Prostate gland (tissue), 2 donors: ENCODE measurements around the gene XRCC4. TPM values are rescaled to one million over a fixed set of nuclear protein-coding genes. Genes with fewer than 3 reads are reported as not detected.

Source experiments
- DNase-seq: peaks from one replicate; pipeline ENCODE4 v3.0.0-alpha.2; 2019; ENCODE audit warnings: low spot score
- H3K27ac ChIP-seq, 2 donors: fragments of 200-600 bp; sonication (generic); 2 replicates each; pipeline ENCODE4 v1.5.1; 2017 to 2019
- H3K27me3 ChIP-seq: fragments of 200-600 bp; sonication (generic); replicated peaks from 2 replicates; pipeline ENCODE4 v1.5.1; 2019; ENCODE audit not compliant: insufficient read depth
- H3K36me3 ChIP-seq, 2 donors: fragments of 200-600 bp; sonication (generic); 1 replicate in 1 of 2; 2 replicates in 1 of 2; pipeline versions ENCODE4 v1.5.1 to v1.8.1; 2017 to 2019
- H3K4me1 ChIP-seq: fragments of 200-600 bp; sonication (generic); replicated peaks from 2 replicates; pipeline ENCODE4 v1.5.1; 2019
- H3K4me3 ChIP-seq, 2 donors: fragments of 200-600 bp; sonication (generic); 2 replicates each; pipeline ENCODE4 v1.5.1; 2017 to 2019
- H3K9me3 ChIP-seq: fragments of 200-600 bp; sonication (generic); 2 replicates; pipeline ENCODE4 v1.5.1; 2017
- POLR2A ChIP-seq: fragments of 450-650 bp; IDR thresholded peaks from one replicate; pipeline ENCODE4 v1.6.1; 2016; ENCODE audit warnings: antibody characterized with exemption, mild to moderate bottlenecking
- POLR2AphosphoS5 ChIP-seq: sonication (generic); formaldehyde crosslinking; IDR thresholded peaks from one replicate; pipeline ENCODE4 v1.6.1; 2017; ENCODE audit warnings: antibody characterized with exemption
- WGBS: methylation state at CpG from one replicate; pipeline ENCODE4 v1.1.5; 2018; 5-methylcytosine and 5-hydroxymethylcytosine counted together
- intact Hi-C: fragments of 100-400 bp; cut with DNase I; formaldehyde crosslinking; loops from one replicate; pipeline ENCODE4 v1.14.2; 2022
- total RNA-seq, 2 donors: library from RNA; depleted of rRNA; stranded (reverse); fragments of >200 nt; gene quantifications; one replicate each; pipeline ENCODE4 v1.1.0, GENCODE V29; 2016
- TF ChIP-seq, protein P1 (sequence below), 4 experiments: fragments of 200-600 bp in 2 of 4; fragments of 450-650 bp in 2 of 4; sonication (generic) in 2 of 4; IDR thresholded peaks; 1 replicate in 3 of 4; 2 replicates in 1 of 4; pipeline ENCODE4 v1.5.1; 2016 to 2019; ENCODE audit warnings: antibody characterized with exemption in 4 of 4, mild to moderate bottlenecking in 2 of 4, moderate library complexity in 2 of 4

XRCC4 gene
- total RNA-seq, 2 donors from 2014 or later: 7.3 to 11.4 TPM

DNA sequence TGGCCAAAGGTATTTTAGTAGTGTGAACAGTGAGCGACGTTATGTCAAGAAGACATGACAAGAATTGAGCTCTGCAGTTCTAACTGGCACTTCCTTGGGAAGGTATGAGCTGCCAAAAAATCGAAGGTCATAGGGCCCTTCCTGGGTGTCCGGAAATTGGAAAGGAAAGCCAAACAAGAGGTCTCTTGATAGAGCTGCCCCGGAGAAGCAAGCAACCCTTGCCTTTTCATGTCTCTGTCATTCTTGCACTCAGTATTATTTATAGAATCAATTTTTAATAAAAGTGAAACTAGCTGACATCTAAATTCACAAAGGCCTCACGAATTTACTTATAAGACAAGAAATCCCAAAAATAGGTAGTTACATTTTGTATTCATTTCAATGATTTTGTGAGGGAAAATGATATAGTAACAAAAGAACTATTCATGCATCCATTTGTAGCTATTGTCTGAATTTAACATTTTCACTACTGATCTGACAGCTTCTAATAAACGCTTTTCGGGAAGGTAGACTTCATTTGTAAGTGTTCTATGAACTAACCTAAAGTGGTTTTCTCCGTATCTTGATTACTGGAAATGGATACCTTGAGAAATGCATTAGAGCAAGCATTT is 280.4 kb downstream of the XRCC4 start:
- intact Hi-C loops: no loop called here
- 91% methylated on average over 9 of the region's 9 CpGs for WGBS

GRCh38 chr5:83360573-83360972 is 283.2 kb downstream of the XRCC4 start:
- intact Hi-C loops: no loop called here
- DNase-seq: no peak
- Histone ChIP-seq H3K4me1 (no peaks in the 10 kb centered on the region), H3K27ac (no peak overlapping the region), H3K27me3 (no peaks in the 10 kb centered on the region), H3K4me3 (no peak overlapping the region), H3K36me3 (no peaks in the 10 kb centered on the region), H3K9me3 (no peaks in the 10 kb centered on the region)
- 95% methylated on average over 2 of the region's 2 CpGs for WGBS
- TF ChIP-seq POLR2A: no peak

More for the DNA sequence above, 280.4 kb downstream of the XRCC4 start:
- no peak for DNase-seq
- H3K9me3 ChIP-seq: no peaks in the 10 kb centered on the region
- H3K4me3 ChIP-seq: no peak overlapping the region
- TF ChIP-seq POLR2A (no peak), POLR2AphosphoS5 (no peak)
- TF ChIP-seq, protein P1, sequence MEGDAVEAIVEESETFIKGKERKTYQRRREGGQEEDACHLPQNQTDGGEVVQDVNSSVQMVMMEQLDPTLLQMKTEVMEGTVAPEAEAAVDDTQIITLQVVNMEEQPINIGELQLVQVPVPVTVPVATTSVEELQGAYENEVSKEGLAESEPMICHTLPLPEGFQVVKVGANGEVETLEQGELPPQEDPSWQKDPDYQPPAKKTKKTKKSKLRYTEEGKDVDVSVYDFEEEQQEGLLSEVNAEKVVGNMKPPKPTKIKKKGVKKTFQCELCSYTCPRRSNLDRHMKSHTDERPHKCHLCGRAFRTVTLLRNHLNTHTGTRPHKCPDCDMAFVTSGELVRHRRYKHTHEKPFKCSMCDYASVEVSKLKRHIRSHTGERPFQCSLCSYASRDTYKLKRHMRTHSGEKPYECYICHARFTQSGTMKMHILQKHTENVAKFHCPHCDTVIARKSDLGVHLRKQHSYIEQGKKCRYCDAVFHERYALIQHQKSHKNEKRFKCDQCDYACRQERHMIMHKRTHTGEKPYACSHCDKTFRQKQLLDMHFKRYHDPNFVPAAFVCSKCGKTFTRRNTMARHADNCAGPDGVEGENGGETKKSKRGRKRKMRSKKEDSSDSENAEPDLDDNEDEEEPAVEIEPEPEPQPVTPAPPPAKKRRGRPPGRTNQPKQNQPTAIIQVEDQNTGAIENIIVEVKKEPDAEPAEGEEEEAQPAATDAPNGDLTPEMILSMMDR (IDR thresholded peaks at IDR 0.05): no peak
- no peaks in the 10 kb centered on the region for H3K36me3 ChIP-seq
- H3K27ac ChIP-seq: no peak overlapping the region
- H3K4me1 ChIP-seq: no peaks in the 10 kb centered on the region
- H3K27me3 ChIP-seq: no peaks in the 10 kb centered on the region

DNA sequence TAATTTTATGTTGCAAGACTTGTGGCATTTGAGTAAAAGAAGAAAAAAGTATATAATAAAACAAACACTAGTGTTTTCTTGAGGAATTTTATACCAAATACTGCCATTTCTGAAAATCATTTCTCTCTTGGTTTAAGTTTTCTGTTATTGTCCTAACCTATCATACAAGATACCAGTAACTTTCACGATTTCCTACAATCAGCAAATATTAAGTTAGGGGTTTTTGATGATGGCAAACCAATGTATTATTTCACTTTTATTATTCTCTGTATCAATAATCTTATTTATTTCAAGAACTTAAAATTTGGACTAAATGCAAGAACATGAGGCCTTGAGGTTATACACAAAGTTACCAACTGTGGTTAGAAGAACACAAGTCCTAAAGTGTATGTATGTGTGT is 285.2 kb downstream of the XRCC4 start:
- H3K4me3 ChIP-seq: no peak overlapping the region
- WGBS: 100% methylated on average over 1 of the region's 1 CpG
- TF ChIP-seq, protein P1 (IDR thresholded peaks at IDR 0.05): no peak
- TF ChIP-seq POLR2AphosphoS5 (no peak), POLR2A (no peak)

DNA sequence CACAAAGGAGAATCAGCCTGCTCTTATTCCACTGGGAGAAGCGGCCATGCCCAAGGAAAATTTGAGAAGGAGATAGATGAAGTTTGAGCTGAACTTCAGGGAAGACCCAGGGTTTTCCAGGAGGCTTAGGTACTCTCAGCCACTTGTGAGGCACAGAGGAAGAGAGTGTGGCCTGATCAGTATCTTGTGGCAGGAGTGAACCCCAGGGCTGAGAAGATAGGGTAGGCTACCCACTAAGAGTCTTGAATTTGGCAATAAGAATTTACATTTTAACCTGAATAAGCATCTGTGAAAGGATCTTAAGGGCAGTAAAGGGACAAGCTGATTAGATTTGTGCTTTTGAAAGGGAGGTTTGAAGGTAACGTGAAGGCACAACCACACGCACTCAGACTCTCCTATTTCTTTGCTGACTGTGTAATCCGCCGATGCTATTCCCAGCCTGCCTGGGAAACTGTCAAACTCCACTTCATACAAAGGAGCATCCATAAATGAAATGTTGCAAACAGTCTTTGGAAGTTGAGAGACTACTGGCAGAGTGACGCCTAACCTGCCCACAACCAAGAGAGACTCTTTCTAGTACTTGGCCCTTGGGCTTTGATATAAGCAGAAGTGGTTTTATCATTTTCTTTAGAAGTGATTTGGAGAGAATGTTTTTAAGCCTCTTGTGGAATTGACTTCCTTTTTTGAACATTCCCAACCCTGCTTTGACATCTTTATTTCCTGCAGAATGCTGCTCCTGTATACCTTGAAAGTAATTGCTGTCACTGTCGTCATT is 286.0 kb downstream of the XRCC4 start:
- 95% methylated on average over 7 of the region's 7 CpGs for WGBS
- H3K27me3 ChIP-seq: no peaks in the 10 kb centered on the region
- H3K9me3 ChIP-seq: no peaks in the 10 kb centered on the region
- intact Hi-C loops: no loop called here
- no peaks in the 10 kb centered on the region for H3K36me3 ChIP-seq
- H3K4me1 ChIP-seq: no peaks in the 10 kb centered on the region
- TF ChIP-seq, protein P1 (IDR thresholded peaks at IDR 0.05): no peak
- no peak overlapping the region for H3K4me3 ChIP-seq
- no peak overlapping the region for H3K27ac ChIP-seq
- DNase-seq: no peak

More for the DNA sequence above, 285.2 kb downstream of the XRCC4 start:
- intact Hi-C loops: no loop called here
- Histone ChIP-seq H3K9me3 (no peaks in the 10 kb centered on the region), H3K27ac (no peak overlapping the region), H3K36me3 (no peaks in the 10 kb centered on the region), H3K27me3 (no peaks in the 10 kb centered on the region), H3K4me1 (no peaks in the 10 kb centered on the region)
- DNase-seq: no peak

GRCh38 chr5:83363886-83364275 is 286.5 kb downstream of the XRCC4 start:
- H3K9me3 ChIP-seq: no peaks in the 10 kb centered on the region
- no peak for DNase-seq
- H3K27me3 ChIP-seq: no peaks in the 10 kb centered on the region
- WGBS: 94% methylated on average over 1 of the region's 1 CpG
- H3K4me3 ChIP-seq: no peak overlapping the region
- H3K27ac ChIP-seq: no peak overlapping the region
- H3K36me3 ChIP-seq: no peaks in the 10 kb centered on the region
- intact Hi-C loops: no loop called here
- H3K4me1 ChIP-seq: no peaks in the 10 kb centered on the region
- TF ChIP-seq, protein P1 (IDR thresholded peaks at IDR 0.05): no peak
- TF ChIP-seq POLR2A (no peak), POLR2AphosphoS5 (no peak)
